GM12873 (cell line): Measurements from ENCODE around the gene PCDH1.

Experiments
- CTCF ChIP-seq: IDR thresholded peaks from 2 replicates; pipeline ENCODE4 v1.5.1; 2012; ENCODE audit warnings: low read depth, mild to moderate bottlenecking, moderate library complexity, low read length, control low read depth; ENCODE audit not compliant: insufficient read depth; ENCODE audit errors: missing control alignments

PCDH1 gene

GRCh38 chr5:141843156-141843927, 34.9 kb downstream of the PCDH1 start:
- TF ChIP-seq CTCF = no peak

- no peak for TF ChIP-seq CTCF
Observed at GRCh38 chr5:141841378-141842180, 36.6 kb downstream of the PCDH1 start.

- TF ChIP-seq CTCF = no peak
Observed at GRCh38 chr5:141840826-141841360, 37.3 kb downstream of the PCDH1 start.

GRCh38 chr5:141840280-141840812, 37.9 kb downstream of the PCDH1 start:
- no peak for TF ChIP-seq CTCF

- no peak for TF ChIP-seq CTCF
Observed at GRCh38 chr5:141839015-141839513, 39.1 kb downstream of the PCDH1 start.

GRCh38 chr5:141838326-141839014, 39.7 kb downstream of the PCDH1 start:
- no peak for TF ChIP-seq CTCF
